Mononuclear cell (primary cell): ENCODE results near the gene EPN3. TPM values are rescaled to one million over a fixed set of nuclear protein-coding genes. Genes with fewer than 3 reads are reported as not detected.

Experiments
- H3K27me3 ChIP-seq: 2 replicates; pipeline ENCODE4 v1.6.0; 2011; ENCODE audit warnings: low read length, control low read depth; ENCODE audit not compliant: insufficient read depth
- H3K4me1 ChIP-seq: 2 replicates; pipeline ENCODE4 v1.5.1; 2011; ENCODE audit warnings: mild to moderate bottlenecking, low read length, control low read depth; ENCODE audit not compliant: insufficient read depth
- H3K4me3 ChIP-seq: 2 replicates; pipeline ENCODE4 v1.5.1; 2011; ENCODE audit warnings: mild to moderate bottlenecking, low read length, moderate library complexity
- H3K9me3 ChIP-seq: 2 replicates; pipeline ENCODE4 v1.5.1; 2011; ENCODE audit warnings: low read depth, mild to moderate bottlenecking, control low read depth, low read length
- total RNA-seq: library from RNA; depleted of rRNA; stranded (reverse); fragments of >200 nt; gene quantifications from one replicate; pipeline ENCODE4 v1.2.3, GENCODE V29; 2012

EPN3 gene
- total RNA-seq, 1 donor: not detected

DNA sequence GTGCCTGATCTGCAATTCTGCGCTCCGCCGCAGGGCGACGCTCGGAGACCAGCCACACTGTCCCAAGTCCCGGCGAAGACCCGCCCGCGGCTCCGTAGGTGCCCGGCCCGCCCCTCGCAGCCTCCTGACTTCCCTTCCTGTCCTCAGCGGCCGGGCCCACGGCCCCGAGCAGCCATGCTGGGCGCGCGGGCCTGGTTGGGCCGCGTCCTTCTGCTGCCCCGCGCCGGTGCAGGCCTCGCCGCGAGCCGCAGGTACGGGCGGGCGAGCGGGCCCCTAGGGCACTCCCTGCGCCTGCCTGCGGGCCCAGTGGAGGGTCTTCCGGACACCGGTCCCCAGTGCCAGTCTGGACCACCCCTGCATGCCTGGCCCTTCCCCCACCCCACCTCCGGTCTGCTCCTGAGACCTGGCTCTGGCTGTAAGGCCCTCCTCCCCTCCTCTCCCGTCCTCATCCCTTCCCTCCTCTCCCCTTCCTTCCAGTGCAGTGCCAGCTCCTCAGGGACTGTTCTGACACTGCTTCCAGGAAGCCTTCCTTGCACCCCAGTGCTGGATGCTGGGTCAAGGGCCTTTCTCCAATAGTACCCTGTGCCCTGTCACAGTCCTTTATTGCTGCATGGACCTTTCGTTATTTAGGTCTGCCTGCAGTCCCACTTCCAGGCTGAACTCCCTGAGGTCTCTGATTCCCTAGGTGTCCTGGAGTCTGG is 14.7 kb downstream of the EPN3 start, which contains the start of gene SPATA20:
Gene SPATA20, plus strand, starts transcription at position 140 of the 701 bp plus-strand sequence. Its CDS starts 35 bp downstream, at position 175.
- H3K27me3 ChIP-seq: no peaks in the 10 kb centered on the region
- H3K9me3 ChIP-seq: no peaks in the 10 kb centered on the region
- H3K4me1 ChIP-seq: peaks cover 22% of the 10 kb centered on the region
- H3K4me3 ChIP-seq: peak within 1 kb of the TSS; percentile 38

DNA sequence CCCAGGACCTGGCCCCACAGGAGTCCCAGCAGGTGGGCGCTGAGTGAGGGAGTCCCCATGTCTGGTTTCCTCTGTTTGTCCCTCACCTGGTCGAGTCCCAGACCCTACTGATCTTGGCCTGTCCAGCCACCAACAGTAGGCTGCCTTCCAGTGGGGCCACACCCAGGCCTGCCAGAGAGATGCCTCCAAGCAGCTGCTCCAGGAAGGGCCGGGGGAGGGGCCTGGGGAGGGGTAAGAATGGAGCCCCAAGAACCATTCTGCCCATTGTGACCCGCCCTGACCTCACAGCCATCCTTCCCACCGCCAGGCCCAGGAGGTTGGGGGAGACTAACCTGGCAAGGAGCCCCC is 15.2 kb downstream of the EPN3 start:
- peaks cover 17% of the 10 kb centered on the region for H3K4me1 ChIP-seq
- H3K27me3 ChIP-seq: no peaks in the 10 kb centered on the region
- H3K9me3 ChIP-seq: no peaks in the 10 kb centered on the region
- H3K4me3 ChIP-seq: no peak overlapping the region

DNA sequence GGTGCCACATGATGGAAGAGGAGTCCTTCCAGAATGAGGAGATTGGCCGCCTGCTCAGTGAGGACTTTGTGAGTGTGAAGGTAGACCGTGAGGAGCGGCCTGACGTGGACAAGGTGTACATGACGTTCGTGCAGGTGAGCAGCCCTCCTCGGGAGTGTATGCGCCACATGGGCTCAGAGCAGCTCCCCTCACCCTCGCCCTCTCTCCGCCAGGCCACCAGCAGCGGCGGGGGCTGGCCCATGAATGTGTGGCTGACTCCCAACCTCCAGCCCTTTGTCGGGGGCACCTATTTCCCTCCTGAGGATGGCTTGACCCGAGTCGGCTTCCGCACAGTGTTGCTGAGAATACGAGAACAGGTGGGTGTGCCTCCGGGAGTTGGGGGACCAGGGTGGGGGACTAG is 16.3 kb downstream of the EPN3 start:
- H3K4me1 ChIP-seq: peaks cover 14% of the 10 kb centered on the region
- H3K27me3 ChIP-seq: no peaks in the 10 kb centered on the region

DNA sequence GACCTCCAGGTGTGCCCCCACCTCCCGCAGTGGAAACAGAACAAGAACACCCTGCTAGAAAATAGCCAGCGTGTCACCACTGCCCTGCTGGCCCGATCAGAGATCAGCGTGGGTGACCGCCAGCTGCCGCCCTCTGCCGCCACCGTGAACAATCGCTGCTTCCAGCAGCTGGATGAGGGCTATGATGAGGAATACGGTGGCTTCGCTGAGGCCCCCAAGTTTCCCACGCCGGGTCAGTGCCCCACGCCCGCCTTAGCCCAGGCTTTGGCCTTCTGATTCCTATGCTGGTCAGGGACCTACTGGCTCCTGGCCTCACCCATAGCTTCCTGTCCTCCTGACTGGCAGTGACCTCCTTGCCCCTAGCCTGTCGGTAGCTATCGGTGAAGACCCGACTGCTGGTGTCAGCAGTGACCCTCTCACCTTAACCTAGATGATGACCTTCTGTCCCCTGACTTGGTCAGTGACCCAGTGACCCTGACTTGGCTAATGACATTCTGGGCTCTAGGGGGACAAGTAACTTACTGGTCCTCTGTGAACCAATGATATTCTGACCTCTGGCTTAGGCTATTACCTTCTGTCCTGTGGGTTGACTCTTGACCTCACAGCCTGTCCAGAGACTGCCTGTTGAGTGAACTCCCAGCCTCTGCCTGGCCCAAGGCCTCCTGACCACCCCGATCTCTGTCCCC is 16.9 kb downstream of the EPN3 start:
- Histone ChIP-seq H3K9me3 (no peaks in the 10 kb centered on the region), H3K4me3 (no peak overlapping the region), H3K27me3 (no peaks in the 10 kb centered on the region), H3K4me1 (peaks cover 14% of the 10 kb centered on the region)

More for the DNA sequence above, 16.3 kb downstream of the EPN3 start:
- no peaks in the 10 kb centered on the region for H3K9me3 ChIP-seq
- no peak overlapping the region for H3K4me3 ChIP-seq

DNA sequence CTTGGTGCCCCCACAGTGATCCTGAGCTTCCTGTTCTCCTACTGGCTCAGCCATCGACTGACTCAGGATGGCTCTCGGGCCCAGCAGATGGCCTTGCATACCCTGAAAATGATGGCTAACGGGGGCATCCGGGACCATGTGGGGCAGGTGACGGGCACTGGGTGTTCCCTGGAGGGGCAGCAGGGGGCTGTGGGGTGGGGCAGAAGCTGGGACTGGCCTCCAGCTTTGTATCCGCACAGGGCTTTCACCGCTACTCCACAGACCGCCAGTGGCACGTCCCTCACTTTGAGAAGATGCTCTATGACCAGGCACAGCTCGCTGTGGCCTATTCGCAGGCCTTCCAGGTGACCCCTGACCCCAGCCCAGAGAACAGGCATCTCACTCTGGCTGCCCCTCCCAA is 17.4 kb downstream of the EPN3 start:
- H3K27me3 ChIP-seq: no peaks in the 10 kb centered on the region
- H3K4me1 ChIP-seq: peaks cover 14% of the 10 kb centered on the region
- H3K4me3 ChIP-seq: no peak overlapping the region
- H3K9me3 ChIP-seq: no peaks in the 10 kb centered on the region

DNA sequence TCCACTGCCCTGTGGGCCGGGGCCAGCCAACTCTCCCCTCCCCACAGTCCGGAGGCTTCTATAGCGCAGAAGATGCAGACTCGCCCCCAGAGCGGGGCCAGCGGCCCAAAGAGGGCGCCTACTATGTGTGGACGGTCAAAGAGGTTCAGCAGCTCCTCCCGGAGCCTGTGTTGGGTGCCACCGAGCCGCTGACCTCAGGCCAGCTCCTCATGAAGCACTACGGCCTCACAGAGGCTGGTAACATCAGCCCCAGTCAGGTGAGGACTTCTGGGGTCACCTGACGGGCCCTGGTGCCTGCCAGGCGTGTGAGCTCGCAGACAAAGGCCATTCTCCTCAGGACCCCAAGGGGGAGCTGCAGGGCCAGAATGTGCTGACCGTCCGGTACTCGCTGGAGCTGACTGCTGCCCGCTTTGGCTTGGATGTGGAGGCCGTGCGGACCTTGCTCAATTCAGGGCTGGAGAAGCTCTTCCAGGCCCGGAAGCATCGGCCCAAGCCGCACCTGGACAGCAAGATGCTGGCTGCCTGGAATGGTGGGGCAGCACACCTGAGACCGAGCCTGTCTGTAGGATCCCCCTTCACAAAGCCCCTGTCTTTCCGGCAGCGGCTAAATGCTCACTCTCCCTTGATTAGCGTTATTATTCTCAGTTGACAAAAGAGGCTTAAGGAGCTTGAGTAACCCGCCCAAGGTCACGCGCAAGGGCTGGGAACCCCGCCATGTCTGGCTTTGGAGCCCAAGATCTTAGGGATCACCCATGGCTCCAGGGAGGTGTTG is 18.3 kb downstream of the EPN3 start:
- Histone ChIP-seq H3K4me1 (peaks cover 14% of the 10 kb centered on the region), H3K27me3 (no peaks in the 10 kb centered on the region), H3K9me3 (no peaks in the 10 kb centered on the region), H3K4me3 (no peak overlapping the region)

DNA sequence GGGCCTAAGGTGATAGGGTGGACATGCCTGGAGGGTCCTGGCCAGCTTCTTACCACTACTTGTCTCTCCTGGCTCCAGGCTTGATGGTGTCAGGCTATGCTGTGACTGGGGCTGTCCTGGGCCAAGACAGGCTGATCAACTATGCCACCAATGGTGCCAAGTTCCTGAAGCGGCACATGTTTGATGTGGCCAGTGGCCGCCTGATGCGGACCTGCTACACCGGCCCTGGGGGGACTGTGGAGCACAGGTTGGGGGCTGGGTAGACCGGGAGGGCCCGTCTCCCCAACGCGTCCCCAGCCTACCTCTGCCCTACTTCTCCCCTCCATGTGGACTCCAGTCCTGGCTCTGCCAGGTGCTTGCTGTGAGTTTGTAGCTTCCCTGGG is 18.9 kb downstream of the EPN3 start:
- Histone ChIP-seq H3K9me3 (no peaks in the 10 kb centered on the region), H3K4me1 (peaks cover 13% of the 10 kb centered on the region)

DNA sequence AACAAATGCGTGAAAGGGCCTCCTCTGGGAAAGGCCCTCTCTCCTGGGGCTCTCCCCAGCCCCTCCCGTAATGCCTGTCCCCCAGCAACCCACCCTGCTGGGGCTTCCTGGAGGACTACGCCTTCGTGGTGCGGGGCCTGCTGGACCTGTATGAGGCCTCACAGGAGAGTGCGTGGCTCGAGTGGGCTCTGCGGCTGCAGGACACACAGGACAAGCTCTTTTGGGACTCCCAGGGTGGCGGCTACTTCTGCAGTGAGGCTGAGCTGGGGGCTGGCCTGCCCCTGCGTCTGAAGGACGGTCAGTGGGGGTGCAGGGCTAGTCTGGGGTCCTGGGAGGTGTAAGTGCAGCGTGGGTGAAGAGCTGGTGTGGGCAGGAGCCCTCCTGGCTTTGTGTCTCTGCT is 19.3 kb downstream of the EPN3 start:
- Histone ChIP-seq H3K27me3 (no peaks in the 10 kb centered on the region), H3K4me1 (peaks cover 8% of the 10 kb centered on the region), H3K9me3 (no peaks in the 10 kb centered on the region), H3K4me3 (no peak overlapping the region)

More for the DNA sequence above, 18.9 kb downstream of the EPN3 start:
- H3K27me3 ChIP-seq: no peaks in the 10 kb centered on the region
- H3K4me3 ChIP-seq: no peak overlapping the region

DNA sequence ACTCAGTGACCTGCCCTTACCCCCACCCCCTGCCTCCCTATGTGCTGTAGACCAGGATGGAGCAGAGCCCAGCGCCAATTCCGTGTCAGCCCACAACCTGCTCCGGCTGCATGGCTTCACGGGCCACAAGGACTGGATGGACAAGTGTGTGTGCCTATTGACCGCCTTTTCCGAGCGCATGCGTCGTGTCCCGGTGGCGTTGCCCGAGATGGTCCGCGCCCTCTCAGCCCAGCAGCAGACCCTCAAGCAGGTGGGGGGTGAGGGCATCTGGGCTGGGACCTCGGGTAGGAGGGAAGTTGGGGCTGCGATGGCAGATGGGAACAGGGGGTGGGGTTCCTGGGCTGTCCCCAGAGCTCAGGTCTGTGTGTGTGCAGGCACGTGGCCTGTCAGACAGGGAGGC is 21.7 kb downstream of the EPN3 start:
- no peak overlapping the region for H3K4me3 ChIP-seq
- H3K9me3 ChIP-seq: no peaks in the 10 kb centered on the region
- peaks cover 20% of the 10 kb centered on the region for H3K27me3 ChIP-seq
- H3K4me1 ChIP-seq: peaks cover 8% of the 10 kb centered on the region

DNA sequence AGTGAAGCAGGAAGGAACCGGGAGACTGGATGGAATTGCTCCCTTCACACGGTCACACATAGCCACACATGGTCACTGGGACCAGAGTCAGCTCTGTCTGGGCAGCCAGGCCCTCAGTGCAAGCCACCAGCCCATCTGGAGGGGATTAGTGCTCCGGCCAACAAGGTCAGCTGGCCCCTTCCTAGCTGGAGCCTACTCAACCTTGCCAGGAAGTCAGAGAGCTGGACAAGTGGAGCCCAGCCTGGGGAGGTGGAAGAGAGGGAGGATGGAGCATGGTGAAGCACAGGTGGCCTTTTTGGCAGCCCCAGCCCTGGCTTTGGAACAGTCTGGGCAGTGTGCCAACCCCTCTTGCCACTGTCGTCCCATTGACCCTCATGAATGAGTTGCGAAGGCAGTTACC is 24.3 kb downstream of the EPN3 start:
- Histone ChIP-seq H3K4me3 (no peak overlapping the region), H3K27me3 (peaks cover 34% of the 10 kb centered on the region), H3K9me3 (no peaks in the 10 kb centered on the region)

DNA sequence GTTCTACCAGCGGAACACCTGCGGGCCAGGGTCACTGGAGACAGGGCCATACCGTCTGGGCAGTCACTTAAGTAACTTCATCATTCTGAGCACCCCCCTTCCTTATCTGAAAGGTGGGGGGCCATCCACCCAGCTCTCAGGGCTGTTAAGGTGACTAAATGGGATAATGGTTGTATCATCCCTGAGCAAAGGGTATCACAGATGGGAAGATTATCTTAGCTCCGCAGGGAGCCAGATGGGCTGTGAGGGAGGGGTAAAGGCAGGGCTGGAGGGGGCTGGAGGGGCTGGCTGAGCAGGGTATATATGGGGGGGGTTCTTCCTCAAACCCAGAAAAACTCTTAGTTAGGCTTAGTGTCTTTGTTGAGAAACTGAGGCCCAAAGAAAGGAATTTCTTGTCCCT is 25.1 kb downstream of the EPN3 start:
- H3K4me1 ChIP-seq: peaks cover 26% of the 10 kb centered on the region
- H3K4me3 ChIP-seq: no peak overlapping the region
- no peaks in the 10 kb centered on the region for H3K9me3 ChIP-seq
- peaks cover 40% of the 10 kb centered on the region for H3K27me3 ChIP-seq

More for the DNA sequence above, 24.3 kb downstream of the EPN3 start:
- H3K4me1 ChIP-seq: peaks cover 26% of the 10 kb centered on the region

DNA sequence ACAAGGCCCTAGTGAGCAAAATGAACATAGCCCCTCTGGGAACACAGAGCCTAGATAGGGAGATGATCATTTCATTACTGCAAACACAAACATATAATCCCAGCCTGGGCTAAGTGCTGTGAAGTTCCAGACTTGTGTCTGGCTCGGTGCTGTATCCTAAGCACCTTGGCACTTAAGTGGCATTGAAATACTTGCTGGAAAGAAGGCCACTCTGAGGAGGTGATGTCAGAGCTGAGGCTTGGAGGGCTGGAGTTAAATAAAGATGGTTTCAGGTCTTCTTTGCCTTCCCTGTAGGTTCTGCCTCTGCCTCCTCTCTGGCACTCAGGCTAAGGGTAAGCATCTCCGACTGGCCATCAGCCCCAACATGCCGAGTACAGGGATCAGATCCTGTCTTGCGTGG is 25.6 kb downstream of the EPN3 start:
- no peak overlapping the region for H3K4me3 ChIP-seq
- H3K4me1 ChIP-seq: peaks cover 26% of the 10 kb centered on the region
- H3K27me3 ChIP-seq: peaks cover 45% of the 10 kb centered on the region
- H3K9me3 ChIP-seq: no peaks in the 10 kb centered on the region

DNA sequence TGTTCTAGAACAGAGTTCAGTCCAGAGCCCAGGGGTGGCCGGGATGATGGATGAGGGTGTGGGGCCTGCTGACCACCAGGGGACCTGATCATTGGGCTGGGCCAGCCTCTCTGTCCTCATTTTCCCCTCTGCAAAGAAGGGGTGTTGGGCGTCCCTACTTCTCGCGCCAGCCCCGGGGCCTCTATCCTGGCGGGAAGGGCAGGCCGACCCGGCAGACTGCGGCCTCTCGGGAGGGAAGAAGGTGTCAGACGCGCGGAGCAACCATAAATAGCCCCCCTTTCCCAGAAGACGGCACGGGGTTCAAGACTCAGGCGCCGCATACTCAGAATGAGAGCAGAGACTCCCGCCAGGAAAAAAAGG is 26.0 kb downstream of the EPN3 start:
- H3K27me3 ChIP-seq: peaks cover 50% of the 10 kb centered on the region

DNA sequence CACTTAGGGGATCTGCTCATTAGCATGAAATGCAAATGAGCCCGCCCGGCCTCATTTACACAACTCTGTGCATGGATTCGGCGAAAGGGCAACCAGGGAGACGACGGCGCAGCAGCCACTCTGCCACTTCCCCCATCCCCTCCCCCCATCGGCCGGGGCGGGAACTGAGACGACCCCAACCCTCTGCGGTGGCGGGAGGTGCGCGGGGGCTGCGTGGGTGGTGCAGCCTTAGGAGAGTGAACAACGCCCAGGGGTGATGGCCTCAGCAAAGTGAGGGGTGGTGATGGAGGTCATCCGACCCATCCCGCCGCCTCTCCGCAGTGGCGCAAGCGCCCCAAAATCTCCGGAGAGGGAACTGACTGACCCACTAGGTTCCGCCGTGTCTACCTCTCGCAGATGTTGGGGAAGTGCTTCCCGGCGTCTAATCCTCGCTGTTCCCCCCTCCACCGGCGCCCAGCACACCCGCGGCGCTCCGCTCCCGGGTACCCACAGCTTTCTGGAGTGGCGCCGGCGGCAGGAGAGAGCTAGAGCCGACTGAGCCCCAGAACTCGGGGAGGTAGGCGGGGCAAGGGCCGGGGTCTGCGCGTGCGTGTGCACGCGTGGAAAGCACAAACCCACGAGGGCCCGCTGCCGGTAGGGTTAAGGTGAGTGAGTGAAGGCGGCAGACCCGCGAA is 26.5 kb downstream of the EPN3 start:
- no peak overlapping the region for H3K4me3 ChIP-seq
- peaks cover 55% of the 10 kb centered on the region for H3K27me3 ChIP-seq
- H3K9me3 ChIP-seq: no peaks in the 10 kb centered on the region
- H3K4me1 ChIP-seq: peaks cover 26% of the 10 kb centered on the region

More for the DNA sequence above, 26.0 kb downstream of the EPN3 start:
- Histone ChIP-seq H3K9me3 (no peaks in the 10 kb centered on the region), H3K4me1 (peaks cover 26% of the 10 kb centered on the region), H3K4me3 (no peak overlapping the region)

DNA sequence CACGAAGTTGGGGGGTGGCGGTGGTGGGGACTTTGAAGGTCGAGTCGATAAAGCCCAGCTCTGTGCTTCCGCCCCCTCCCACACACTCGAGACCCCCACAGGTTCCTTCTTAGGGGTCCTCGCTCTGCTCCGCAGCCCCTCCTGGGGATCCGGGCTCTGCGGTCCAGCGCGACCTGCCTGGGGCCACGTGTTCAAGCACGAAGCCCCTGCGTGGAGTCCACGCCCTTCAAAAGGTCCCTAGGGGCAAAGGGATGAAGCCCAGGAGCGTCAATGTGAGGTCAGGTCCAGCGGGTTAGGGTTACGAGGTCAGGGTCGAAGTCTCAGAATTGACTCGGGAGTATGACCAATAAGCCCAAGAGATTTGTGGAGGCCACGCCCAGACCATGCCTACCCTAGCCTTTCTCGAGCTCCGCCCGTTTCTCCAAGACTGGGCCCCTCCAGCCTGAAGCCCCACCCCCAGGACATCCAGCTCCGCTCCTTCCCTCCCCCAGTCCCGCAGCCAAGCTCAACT is 27.2 kb downstream of the EPN3 start:
- H3K27me3 ChIP-seq: peaks cover 59% of the 10 kb centered on the region
- no peaks in the 10 kb centered on the region for H3K9me3 ChIP-seq
- H3K4me3 ChIP-seq: peak overlapping the region; percentile 19
- H3K4me1 ChIP-seq: peaks cover 26% of the 10 kb centered on the region
